GM13977 (cell line): Measurements from ENCODE around the gene CCDC167.

Experiments
- DNase-seq: peaks from one replicate; pipeline ENCODE4 v3.0.0; 2012; ENCODE audit warnings: low spot score
- CTCF ChIP-seq: IDR thresholded peaks from 2 replicates; pipeline ENCODE4 v1.5.1; 2012; ENCODE audit warnings: mild to moderate bottlenecking, control low read depth; ENCODE audit not compliant: insufficient read depth; ENCODE audit errors: extremely low read depth, missing control alignments
- in situ Hi-C: fragments of 300-500 bp; cut with MboI; formaldehyde crosslinking; loops from one replicate; pipeline ENCODE4 v1.12.0; 2022; ENCODE audit warnings: low sequenced_read_pairs, low pct_unique_long_range_greater_than_20kb, mixed read lengths, inconsistent platforms; ENCODE audit not compliant: unreplicated experiment

Gene CCDC167

GRCh38 chr6:37483252-37483901 is 16.3 kb downstream of the CCDC167 start:
- in situ Hi-C loops = loop anchor here (10.0 kb wide), 1 partner anchor 211 kb away; the partner anchor contains the start of gene MDGA1
- no peak for DNase-seq
- TF ChIP-seq CTCF = no peak

GRCh38 chr6:37482606-37483251 is 17.0 kb downstream of the CCDC167 start:
- no peak for DNase-seq
- no peak for TF ChIP-seq CTCF
- in situ Hi-C loops = loop anchor here (10.0 kb wide), 1 partner anchor 212 kb away; the partner anchor contains the start of gene MDGA1

DNA sequence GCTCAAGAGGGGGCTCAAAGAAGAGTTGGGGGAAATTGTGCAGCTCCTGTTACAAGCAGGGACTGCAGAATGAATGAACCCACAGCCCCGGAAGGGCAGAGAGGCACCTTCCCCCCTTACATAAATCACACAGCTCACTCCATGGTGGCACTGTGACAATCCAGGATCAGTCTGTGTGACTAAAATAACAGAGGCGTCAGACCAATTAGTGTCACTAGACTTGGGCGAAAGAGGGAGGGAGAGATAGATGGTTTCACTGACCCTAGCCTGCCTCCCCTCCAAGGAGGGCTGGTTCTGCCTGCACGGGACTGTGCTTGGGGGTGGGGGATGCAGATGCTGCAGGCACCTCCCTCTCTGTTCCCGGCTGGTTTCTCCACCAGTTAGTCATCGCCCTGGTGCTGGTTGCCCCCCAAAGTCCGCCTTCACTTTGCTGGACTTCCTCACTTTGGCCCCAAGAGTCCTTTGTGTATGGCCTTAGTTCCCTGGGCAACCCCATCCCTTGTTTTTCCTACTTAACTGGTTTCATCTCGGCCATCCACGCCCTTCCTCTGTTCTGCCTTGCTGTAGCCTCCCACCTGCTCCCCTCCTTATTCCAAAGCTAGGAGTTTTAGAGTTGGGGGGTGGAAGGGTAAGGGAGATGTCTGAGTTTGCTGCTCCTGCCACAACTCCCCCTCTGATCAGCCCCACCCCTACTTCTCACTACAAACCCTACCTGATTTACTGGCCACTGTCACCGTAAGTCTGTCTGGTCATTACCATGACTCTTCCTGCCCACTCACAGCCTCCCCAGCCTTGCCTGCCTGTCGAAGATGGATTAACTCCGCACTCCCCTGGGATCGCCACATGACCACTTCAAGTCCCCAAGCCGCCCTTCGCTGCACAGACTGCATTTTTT is 17.7 kb downstream of the CCDC167 start:
- DNase-seq = no peak
- no peak for TF ChIP-seq CTCF
- in situ Hi-C loops = loop anchor here (10.0 kb wide), 1 partner anchor 213 kb away; the partner anchor contains the start of gene MDGA1

GRCh38 chr6:37480951-37481534 is 18.6 kb downstream of the CCDC167 start:
- no peak for TF ChIP-seq CTCF
- in situ Hi-C loops = loop anchor here (10.0 kb wide), 1 partner anchor 214 kb away; the partner anchor contains the start of gene MDGA1

DNA sequence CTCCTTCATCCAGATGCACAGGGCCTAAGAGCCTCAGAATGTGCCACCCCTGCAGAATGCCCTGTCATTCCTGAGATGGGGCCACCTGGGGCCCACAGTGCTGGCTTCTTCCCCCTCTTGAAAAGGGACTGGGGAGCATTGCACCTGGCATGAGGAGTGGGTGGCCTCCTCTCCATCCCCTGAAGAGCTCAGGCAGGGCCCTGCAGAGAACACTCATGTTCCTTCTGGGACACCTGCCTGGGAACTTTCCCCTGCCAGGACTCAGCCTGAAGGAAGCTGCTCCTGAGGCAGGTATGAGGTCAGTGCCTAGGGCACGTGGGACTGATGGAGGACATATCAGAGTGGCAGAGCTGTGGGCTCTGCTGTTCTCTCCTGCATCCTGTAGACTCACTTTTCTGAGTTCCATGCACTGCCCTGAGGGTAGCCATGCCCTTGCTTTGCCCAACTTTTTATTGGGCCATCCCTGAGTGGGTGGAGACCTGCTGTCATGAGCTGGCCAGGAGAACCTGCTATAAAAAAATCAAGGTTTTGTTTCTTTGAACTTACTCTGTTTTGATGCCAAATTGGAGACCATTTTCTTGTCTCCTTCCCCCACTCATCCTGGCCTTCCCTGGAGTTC is 19.5 kb downstream of the CCDC167 start:
- in situ Hi-C loops = loop anchor here (10.0 kb wide), 1 partner anchor 215 kb away; the partner anchor contains the start of gene MDGA1

More at GRCh38 chr6:37480951-37481534, 18.6 kb downstream of the CCDC167 start:
- DNase-seq = no peak

More for the DNA sequence above, 19.5 kb downstream of the CCDC167 start:
- TF ChIP-seq CTCF = no peak
- DNase-seq = no peak
